ENCODE measurements around the gene TMEM164.
A peak's percentile ranks its signal among the peaks of the same experiment; 100 is the strongest.
"Not testable (repeated sequence)": the region's sequence is repeated elsewhere in the genome, so short reads cannot be mapped to it uniquely, and the experiment has no call there.

The TMEM164 gene

GRCh38 chrX:110138557-110138956 is 135.6 kb downstream of the TMEM164 start:
- DNase-seq, result no peak

GRCh38 chrX:110139172-110139571 is 136.3 kb downstream of the TMEM164 start:
- DNase-seq, result no peak

DNA sequence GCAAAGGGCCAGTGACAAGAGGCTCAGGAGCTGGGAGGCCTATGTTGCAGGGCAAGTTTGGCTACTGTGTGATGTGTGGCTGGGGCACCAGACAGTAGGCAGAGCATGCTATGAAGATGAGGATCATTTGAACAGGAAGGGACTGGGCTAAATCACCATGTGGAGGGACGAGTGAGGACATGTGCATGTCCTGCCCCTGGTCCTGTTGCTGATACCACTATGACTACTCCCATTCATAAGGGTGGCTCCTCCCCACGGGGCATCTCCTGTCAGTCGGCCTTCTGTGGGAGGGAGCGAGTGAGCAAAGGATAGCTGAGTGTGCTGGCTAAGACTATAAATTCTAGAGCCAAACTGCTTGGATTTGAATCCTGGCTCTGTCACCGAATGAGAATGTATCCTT is 139.2 kb downstream of the TMEM164 start:
- DNase-seq, result no peak

- peak; percentile 10 for DNase-seq
Observed at GRCh38 chrX:110143454-110144210, 140.7 kb downstream of the TMEM164 start.

DNA sequence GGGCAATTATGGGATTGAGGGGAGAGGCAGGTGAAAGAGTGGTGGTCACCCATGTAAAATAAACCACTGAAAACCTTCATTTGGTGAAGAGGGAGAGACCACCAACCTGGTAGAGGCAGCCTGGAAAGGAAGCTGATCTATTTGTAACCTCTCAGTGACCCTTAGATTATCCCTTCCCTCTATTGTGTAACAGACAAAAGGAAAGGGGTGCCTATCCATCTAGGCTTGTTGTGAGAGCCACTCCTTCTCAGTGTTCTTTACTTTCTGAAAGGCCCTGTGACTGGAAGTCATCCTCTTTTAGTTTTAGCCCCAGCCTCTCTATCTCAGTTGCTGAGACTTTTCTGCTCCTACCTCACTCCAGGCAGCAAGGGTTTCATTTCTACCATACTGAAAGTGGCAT is 142.4 kb downstream of the TMEM164 start:
- DNase-seq, result no peak

- DNase-seq, result peak; percentile 21
Observed at GRCh38 chrX:110145854-110146253, 142.9 kb downstream of the TMEM164 start.

- DNase-seq, result peak; percentile 20
Observed at GRCh38 chrX:110146521-110146920, 143.6 kb downstream of the TMEM164 start.

GRCh38 chrX:110153244-110153643 is 150.3 kb downstream of the TMEM164 start:
- no peak for DNase-seq

DNA sequence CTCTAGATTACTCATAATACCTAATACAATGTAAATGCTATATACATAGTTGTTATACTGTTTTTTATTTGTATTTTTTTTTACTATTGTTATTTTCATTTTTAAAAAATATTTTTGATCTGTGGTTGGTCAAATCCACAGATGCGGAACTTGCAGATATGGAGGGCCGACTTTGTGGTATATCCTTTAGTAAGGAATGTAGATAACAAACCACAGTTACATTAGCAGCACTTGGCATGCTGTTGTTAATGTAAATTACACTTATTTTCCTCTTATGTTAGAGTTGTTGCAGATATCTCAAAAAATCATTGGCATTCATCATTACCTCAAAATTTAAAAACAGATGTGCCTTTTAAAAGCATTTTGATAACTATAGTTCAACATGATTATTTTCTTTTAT is 151.0 kb downstream of the TMEM164 start:
- no peak for DNase-seq

GRCh38 chrX:110154328-110154727 is 151.4 kb downstream of the TMEM164 start:
- not testable (repeated sequence) for DNase-seq

DNA sequence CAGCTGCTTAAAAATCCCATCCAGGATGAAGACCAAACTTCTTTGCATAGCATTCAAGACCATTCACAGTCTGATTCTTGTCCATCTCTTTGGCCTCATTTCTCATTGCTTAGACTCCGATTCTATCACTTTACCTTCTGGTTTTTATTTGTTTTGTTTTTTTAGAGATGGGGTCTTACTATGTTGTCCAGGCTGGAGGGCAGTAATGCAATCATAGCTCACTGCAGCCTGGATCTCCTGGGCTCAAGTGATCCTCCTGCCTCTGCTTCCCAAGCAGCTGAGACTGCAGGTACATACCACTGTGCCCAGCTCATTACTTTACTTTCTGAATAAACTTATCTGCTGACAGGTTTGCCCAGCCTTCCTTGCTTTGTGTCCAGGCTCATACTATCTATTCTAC is 152.8 kb downstream of the TMEM164 start:
- DNase-seq, result no peak

DNA sequence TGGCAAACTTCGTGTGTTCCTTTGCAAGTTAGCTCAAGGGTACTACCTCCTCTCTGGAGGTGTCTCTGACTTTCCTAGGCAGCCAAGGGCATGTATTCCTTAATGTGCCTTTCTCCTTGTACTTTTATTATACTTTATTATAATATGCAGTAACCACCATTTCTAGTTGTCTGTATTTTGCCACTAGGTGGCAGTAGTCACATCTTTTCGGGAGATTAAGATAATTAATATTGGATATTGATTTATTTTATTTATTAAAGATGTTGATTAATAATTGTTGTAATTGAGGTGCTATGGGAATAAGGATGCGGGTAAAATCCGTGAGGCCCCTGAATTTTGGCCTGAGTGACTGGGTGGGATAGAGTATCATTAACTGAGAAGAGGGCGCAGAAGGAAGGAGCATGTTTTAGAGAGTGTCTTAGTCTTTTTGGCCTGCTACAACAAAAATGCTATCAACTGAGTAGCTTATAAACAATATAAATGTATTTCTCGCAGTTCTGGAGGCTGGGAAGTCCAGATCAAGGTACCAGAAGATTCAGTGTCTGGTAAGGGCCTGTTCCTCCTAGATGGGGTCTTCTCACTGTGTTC is 153.3 kb downstream of the TMEM164 start:
- no peak for DNase-seq

- no peak for DNase-seq
Observed at GRCh38 chrX:110157444-110157843, 154.5 kb downstream of the TMEM164 start.

DNA sequence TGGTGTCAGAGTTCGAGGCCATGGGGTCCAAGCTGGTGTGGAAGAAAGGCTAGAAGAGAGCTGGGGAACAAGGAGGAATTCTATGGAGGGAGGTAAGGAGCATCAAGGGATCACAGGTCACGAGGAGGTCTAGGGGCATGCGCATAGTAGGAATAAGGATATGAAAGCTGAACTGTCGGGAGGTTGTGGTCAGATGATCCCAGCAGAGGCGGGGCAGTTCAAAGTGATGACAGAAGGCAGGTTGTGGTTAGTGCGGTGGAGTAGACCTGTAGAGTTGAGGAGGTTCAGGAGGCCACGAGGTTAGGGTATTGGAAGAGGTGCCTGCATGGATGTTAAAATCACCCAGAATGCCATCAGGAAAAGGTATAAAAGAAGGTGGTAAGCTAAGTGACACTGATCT is 156.3 kb downstream of the TMEM164 start:
- DNase-seq, result no peak

DNA sequence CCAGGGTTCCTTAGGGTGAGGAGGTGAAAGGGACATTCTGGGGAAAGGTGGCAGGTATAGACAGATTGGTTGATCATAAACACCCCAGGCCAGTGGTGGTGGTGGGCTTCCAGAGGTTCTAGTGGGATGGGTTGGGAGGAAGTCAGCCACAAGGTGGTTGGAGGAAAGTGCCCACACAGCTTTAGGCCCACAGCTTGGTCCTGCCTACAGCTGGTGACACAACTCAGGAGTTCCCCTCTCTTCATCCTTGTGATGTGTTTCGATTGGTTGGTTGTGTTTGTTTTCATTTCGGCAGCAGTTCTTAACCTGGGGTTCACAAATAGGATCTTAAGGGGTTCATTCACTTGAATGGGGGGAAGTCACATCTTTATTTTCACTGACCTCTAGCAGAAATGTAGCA is 157.0 kb downstream of the TMEM164 start:
- no peak for DNase-seq

DNA sequence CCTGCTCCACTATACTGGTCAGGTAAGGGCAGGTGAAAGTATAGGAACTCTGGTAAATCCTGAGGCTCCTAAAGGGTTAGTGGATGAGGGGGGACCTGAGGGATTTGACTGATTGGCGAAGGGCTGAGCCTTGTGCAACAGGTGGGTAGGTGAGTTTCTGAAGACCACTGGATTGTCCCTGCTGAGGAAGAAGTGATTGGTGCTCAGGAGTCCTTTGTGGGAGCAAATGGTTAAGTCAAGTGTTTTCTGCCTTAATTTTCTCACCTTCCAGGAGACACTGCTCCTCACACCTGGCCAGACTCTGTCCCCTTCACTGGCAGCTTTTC is 158.4 kb downstream of the TMEM164 start:
- no peak for DNase-seq

DNA sequence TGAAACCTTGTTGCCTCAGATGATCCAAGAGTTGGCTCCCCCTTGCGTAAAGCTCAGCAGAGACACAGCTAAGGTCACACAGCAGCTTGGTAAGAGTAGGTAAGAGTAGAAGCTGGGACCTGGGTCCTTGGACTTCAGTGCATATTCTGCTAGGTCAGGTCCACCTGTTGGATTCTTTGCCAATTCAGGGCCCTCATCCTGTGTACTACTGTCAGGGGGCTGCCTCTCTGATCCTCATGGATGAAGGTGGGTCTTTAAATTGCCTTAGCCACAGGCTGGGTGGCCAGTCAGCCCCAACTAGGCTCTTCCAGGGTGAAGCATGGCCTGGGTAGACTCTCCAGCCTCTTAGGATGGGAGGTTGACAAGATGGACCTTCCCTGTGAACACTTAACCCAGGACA is 159.2 kb downstream of the TMEM164 start:
- no peak for DNase-seq

DNA sequence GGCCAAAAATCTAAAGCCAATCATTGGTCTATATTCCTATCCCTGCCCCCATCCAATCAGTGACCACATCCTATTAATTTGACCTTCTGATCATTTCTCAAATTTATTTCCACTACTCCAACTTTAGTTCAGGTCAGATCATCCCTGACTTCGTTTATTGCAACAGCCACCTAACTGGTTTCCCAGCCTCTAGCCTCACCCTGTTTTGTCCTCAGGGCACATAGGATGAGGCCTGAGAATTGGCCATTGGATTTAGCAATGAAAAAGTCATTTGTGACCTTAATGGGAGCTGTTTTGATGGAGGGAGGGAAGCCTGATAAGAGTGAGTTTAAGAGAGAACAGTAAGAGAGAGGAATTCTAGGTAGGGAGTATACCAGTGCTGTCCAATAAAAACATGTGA is 160.0 kb downstream of the TMEM164 start:
- DNase-seq, result no peak

- DNase-seq, result no peak
Observed at GRCh38 chrX:110163488-110163887, 160.6 kb downstream of the TMEM164 start.

- DNase-seq, result no peak
Observed at GRCh38 chrX:110167952-110168451, 165.1 kb downstream of the TMEM164 start.

DNA sequence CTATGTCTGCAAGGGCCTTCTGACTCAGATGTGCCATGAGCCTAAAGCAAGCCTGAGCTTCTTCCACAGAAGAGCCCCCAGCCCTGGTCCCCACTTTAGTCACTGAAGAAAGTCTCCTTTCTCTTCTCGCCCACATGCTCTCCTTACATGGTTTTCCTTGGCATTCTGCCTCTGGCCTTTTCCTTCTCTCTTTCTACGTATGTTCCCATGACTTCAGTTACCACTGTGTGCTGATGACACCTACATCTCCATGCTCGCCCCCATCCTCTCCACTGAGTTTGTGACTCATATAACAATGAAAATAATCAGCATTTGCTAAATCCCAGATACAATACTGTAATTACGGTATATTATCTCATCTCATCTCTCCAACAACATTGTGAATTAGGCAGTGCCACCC is 165.7 kb downstream of the TMEM164 start:
- DNase-seq, result no peak

DNA sequence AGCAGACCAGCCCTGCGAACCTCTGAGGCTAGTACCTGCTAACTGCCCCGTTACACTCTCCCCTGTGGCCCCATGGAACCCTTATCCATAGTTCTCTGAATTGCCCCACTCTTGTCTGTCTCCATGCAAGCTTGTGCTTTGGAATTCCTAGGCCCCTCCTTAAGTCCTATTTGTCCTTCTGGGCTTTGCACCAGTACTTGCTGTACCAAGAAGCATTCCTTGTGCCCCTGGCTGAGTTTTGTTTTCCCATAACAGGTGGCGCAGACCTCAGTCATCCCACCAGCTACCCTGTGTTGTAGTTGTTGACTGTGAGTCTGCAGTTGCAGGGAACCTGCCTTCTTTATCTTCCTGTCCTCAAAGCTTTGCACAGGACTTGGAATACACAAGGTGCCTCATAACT is 167.1 kb downstream of the TMEM164 start:
- DNase-seq, result no peak

- DNase-seq, result no peak
Observed at GRCh38 chrX:110171442-110171841, 168.5 kb downstream of the TMEM164 start.

- no peak for DNase-seq
Observed at GRCh38 chrX:110172215-110172614, 169.3 kb downstream of the TMEM164 start.
